ENCODE results near the gene CAGE1. TPM values are rescaled to one million over a fixed set of nuclear protein-coding genes. Genes with fewer than 3 reads are reported as not detected.
"Not testable (repeated sequence)": the region's sequence is repeated elsewhere in the genome, so short reads cannot be mapped to it uniquely, and the experiment has no call there.

Gene CAGE1
- total and polyA plus RNA-seq, 8 donors, result not detected

GRCh38 chr6:7344773-7345450 is 44.6 kb downstream of the CAGE1 start:
- H3K36me3 ChIP-seq; H3K27ac ChIP-seq; H3K4me1 ChIP-seq; H3K9me3 ChIP-seq; H3K4me3 ChIP-seq; DNase-seq; intact Hi-C loops (cut with DNase I; ENCODE audit: low total_unique reads): not testable (repeated sequence)
- WGBS, 5 donors, result 67 to 87% (median 81%) methylated on average over 10 of the region's 10 CpGs
- peaks cover 0 to 23% (median 0%) of the 10 kb centered on the region in 3 donors for H3K27me3 ChIP-seq

GRCh38 chr6:7343546-7344475 is 45.7 kb downstream of the CAGE1 start:
- TF ChIP-seq POLR2A (IDR thresholded peaks at IDR 0.05), result no peak
- TF ChIP-seq CTCF (IDR thresholded peaks at IDR 0.05), result no peak
- no peak for TF ChIP-seq EP300 (IDR thresholded peaks at IDR 0.05)
- TF ChIP-seq POLR2AphosphoS5 (IDR thresholded peaks at IDR 0.05), result no peak
- Histone ChIP-seq H3K27me3 (peaks cover 0 to 23% (median 0%) of the 10 kb centered on the region in 3 donors), H3K36me3 (no peaks in the 10 kb centered on the region), H3K27ac (no peak overlapping the region), H3K4me1 (no peaks in the 10 kb centered on the region), H3K9me3 (no peaks in the 10 kb centered on the region), H3K4me3 (no peak overlapping the region)
- no peak for DNase-seq
- intact Hi-C loops (cut with DNase I; ENCODE audit: low total_unique reads), result no loop called here
- 85 to 94% (median 93%) methylated on average over 14 to 29 of the region's 29 CpGs for WGBS, 5 donors

- 78 to 84% (median 83%) methylated on average over 8 to 9 of the region's 9 CpGs for WGBS, 5 donors
- DNase-seq, result no peak
- Histone ChIP-seq H3K9me3 (no peaks in the 10 kb centered on the region), H3K27me3 (peaks cover 0 to 14% (median 0%) of the 10 kb centered on the region in 3 donors), H3K4me1 (no peaks in the 10 kb centered on the region), H3K36me3 (no peaks in the 10 kb centered on the region), H3K4me3 (no peak overlapping the region), H3K27ac (no peak overlapping the region)
- TF ChIP-seq POLR2AphosphoS5 (IDR thresholded peaks at IDR 0.05), result no peak
- no peak for TF ChIP-seq POLR2A (IDR thresholded peaks at IDR 0.05)
- TF ChIP-seq EP300 (IDR thresholded peaks at IDR 0.05), result no peak
- no peak for TF ChIP-seq CTCF (IDR thresholded peaks at IDR 0.05)
- intact Hi-C loops (cut with DNase I; ENCODE audit: low total_unique reads), result no loop called here
Measured at GRCh38 chr6:7341989-7342742, 47.4 kb downstream of the CAGE1 start.

GRCh38 chr6:7341271-7341670 is 48.3 kb downstream of the CAGE1 start:
- TF ChIP-seq EP300 (IDR thresholded peaks at IDR 0.05) (no peak), POLR2AphosphoS5 (IDR thresholded peaks at IDR 0.05) (no peak)
- Histone ChIP-seq H3K36me3 (no peaks in the 10 kb centered on the region), H3K27ac (no peak overlapping the region), H3K9me3 (no peaks in the 10 kb centered on the region), H3K27me3 (peaks cover 0 to 14% (median 0%) of the 10 kb centered on the region in 3 donors), H3K4me3 (no peak overlapping the region), H3K4me1 (no peaks in the 10 kb centered on the region)
- 88 to 97% (median 96%) methylated on average over 3 of the region's 3 CpGs for WGBS, 5 donors
- DNase-seq, result no peak
- intact Hi-C loops (cut with DNase I; ENCODE audit: low total_unique reads), result no loop called here

Data from stomach (tissue), 9 donors.